Caco-2 (cell line): ENCODE measurements around the gene MZT2A. TPM values are rescaled to one million over a fixed set of nuclear protein-coding genes. Genes with fewer than 3 reads are reported as not detected.
"Not testable (repeated sequence)": the region's sequence is repeated elsewhere in the genome, so short reads cannot be mapped to it uniquely, and the experiment has no call there.

Experiments
- BruUV-seq: library from RNA; stranded (reverse); fragments of 400-500 nt; replicated peaks from 2 replicates; lab custom pipeline; 2021; lab: Mats Ljungman, UMichigan
- CTCF ChIA-PET: fragments of 300-600 bp; sonication (Branson Sonifier 250); formaldehyde crosslinking; loops from one replicate; lab custom pipeline; 2022; ENCODE audit warnings: antibody characterized with exemption; lab: Charles Lee
- POLR2A ChIA-PET: fragments of 300-600 bp; sonication (Branson Sonifier 250); formaldehyde crosslinking; loops from one replicate; lab custom pipeline; 2022; ENCODE audit warnings: antibody characterized with exemption; lab: Charles Lee
- DNase-seq, 2 experiments: peaks; one replicate each; pipeline versions ENCODE4 v3.0.0 to v3.0.0-alpha.2; 2020 to 2022
- H3K27me3 ChIP-seq: replicated peaks from 2 replicates; pipeline ENCODE4 v1.6.0; 2011; ENCODE audit warnings: low read length; ENCODE audit not compliant: control insufficient read depth, insufficient read depth
- H3K36me3 ChIP-seq: 2 replicates; pipeline ENCODE4 v1.5.1; 2011; ENCODE audit warnings: low read length; ENCODE audit not compliant: control insufficient read depth, insufficient read depth
- H3K4me1 ChIP-seq: fragments of 250-450 bp; sonication (Bioruptor Pico); 2 replicates; pipeline ENCODE4 v1.5.1; 2020; ENCODE audit warnings: mild to moderate bottlenecking
- H3K4me3 ChIP-seq: 2 replicates; pipeline ENCODE4 v1.5.1; 2011; ENCODE audit warnings: low read depth, mild to moderate bottlenecking, control low read depth, low read length
- H3K9me3 ChIP-seq: fragments of 250-450 bp; sonication (Bioruptor Pico); 2 replicates; pipeline ENCODE4 v1.5.1; 2020; ENCODE audit warnings: mild to moderate bottlenecking, moderate library complexity
- H3K27ac Mint-ChIP-seq: one replicate; pipeline ENCODE4 v1.8.0; 2022; ENCODE audit warnings: mixed read lengths; ENCODE audit not compliant: unreplicated experiment
- H3K27me3 Mint-ChIP-seq: one replicate; pipeline ENCODE4 v1.8.0; 2022; ENCODE audit warnings: mixed read lengths; ENCODE audit not compliant: insufficient read depth, unreplicated experiment
- H3K36me3 Mint-ChIP-seq: one replicate; pipeline ENCODE4 v1.8.0; 2022; ENCODE audit warnings: mild to moderate bottlenecking, mixed read lengths; ENCODE audit not compliant: insufficient read depth, unreplicated experiment
- H3K4me1 Mint-ChIP-seq: one replicate; pipeline ENCODE4 v1.8.0; 2022; ENCODE audit warnings: low read depth, mixed read lengths; ENCODE audit not compliant: unreplicated experiment
- H3K4me3 Mint-ChIP-seq: one replicate; pipeline ENCODE4 v1.8.0; 2022; ENCODE audit warnings: mild to moderate bottlenecking, moderate library complexity, mixed read lengths; ENCODE audit not compliant: unreplicated experiment
- H3K9me3 Mint-ChIP-seq: one replicate; pipeline ENCODE4 v1.8.0; 2022; ENCODE audit warnings: mixed read lengths; ENCODE audit not compliant: unreplicated experiment
- intact Hi-C: fragments of 100-400 bp; cut with micrococcal nuclease; formaldehyde crosslinking; loops from one replicate; pipeline ENCODE4 v1.10.0; 2022; ENCODE audit not compliant: unreplicated experiment
- total RNA-seq: library from RNA; stranded (reverse); gene quantifications from 2 replicates; pipeline ENCODE4 v1.2.3, GENCODE V29; 2022

The MZT2A gene
- total RNA-seq, 1 experiment from 2014 or later: 275 TPM

DNA sequence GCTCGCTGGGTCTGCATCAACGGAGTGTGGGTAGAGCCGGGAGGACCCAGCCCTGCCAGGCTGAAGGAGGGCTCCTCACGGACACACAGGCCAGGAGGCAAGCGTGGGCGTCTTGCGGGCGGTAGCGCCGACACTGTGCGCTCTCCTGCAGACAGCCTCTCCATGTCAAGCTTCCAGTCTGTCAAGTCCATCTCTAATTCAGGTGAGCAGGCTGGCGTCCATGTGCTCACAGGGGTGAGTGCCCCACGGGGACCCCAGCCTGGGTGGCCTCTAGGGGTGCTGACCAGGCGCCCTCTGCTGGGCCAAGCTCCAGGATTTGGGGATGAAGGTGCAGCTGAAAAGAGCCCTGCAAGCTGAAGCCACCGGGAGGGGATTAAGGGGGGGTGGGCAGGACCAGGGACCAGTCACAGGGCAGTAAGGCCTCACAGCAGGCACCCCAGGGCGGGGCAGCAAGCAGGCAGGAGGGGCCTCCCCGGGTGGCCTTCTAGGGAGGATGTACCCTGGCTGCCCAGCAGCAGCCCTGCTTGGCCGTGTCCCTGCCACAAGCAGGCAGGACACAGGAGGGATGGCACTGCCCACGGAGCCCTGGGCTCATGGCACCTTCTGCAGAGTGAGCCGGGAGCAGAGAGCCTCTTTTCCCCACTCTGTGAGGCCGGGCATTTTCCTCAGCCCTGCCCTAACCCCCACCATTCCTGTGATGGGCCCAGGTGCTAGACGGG lies 38.6 kb upstream of the MZT2A start:
- H3K9me3 Mint-ChIP-seq, H3K36me3 ChIP-seq, H3K27me3 Mint-ChIP-seq, H3K27ac Mint-ChIP-seq, H3K27me3 ChIP-seq, H3K36me3 Mint-ChIP-seq, BruUV-seq, POLR2A ChIA-PET, H3K4me3 Mint-ChIP-seq, intact Hi-C loops, H3K4me1 ChIP-seq, H3K4me1 Mint-ChIP-seq, H3K4me3 ChIP-seq, H3K9me3 ChIP-seq: not testable (repeated sequence)
- CTCF ChIA-PET: interaction anchor here (0.7 kb wide), 1 partner anchor 25 kb away, joined by 4 read pairs; no protein-coding TSS in a partner anchor
- DNase-seq: peak in 1 of 2 experiments; percentile 23

- POLR2A ChIA-PET, H3K27ac Mint-ChIP-seq, H3K4me3 Mint-ChIP-seq, H3K36me3 Mint-ChIP-seq, H3K9me3 Mint-ChIP-seq, BruUV-seq, H3K4me1 Mint-ChIP-seq, H3K4me1 ChIP-seq, DNase-seq, H3K27me3 ChIP-seq, H3K27me3 Mint-ChIP-seq, H3K36me3 ChIP-seq, H3K4me3 ChIP-seq, H3K9me3 ChIP-seq, CTCF ChIA-PET: not testable (repeated sequence)
- intact Hi-C loops: loop anchor here (10.0 kb wide), 1 partner anchor 375 kb away; no protein-coding TSS in a partner anchor
Measured at GRCh38 chr2:131529864-131530445, 37.8 kb upstream of the MZT2A start.

DNA sequence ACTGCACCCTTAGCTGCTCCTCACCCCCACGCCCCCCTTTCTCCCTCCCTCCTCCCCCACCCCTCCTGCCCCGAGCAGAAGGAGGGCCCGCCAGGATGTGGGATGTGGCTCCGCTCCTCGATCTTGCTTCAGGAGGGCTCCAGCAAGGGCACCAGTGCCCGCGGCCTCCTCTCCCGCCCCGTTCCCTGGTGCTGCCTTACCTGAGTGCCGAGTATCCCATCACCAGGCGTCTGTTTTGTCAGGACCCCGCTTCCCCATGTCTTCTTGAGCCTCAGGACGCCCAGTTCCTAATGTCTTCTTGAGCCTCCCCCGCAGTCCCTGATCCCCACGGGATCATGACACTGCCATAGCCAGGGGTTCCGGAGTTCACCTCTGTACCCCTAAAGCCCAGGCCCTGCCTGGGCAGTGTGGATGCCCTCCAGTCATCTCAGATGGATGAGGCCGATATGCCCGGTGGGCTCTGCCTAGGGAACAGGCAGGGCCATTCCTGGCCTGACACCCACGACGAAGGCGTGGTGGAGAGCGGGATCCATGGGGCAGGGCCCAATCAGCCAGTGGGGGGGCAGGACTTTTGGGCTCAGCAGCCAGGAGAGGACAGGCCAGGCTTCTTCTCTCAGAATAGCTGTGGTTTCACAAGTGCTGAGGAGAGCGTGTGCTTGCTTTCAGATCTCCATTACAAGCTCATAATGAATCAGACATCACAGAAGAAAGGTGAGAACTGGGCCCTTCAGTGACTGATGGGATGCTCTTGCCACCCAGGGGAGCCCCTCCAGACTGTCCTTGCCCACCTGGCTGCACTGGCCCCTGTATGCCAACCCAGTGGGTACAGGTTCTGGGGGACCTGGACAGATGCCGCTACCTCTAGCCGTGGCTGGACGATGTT lies 37.0 kb upstream of the MZT2A start:
- H3K4me1 ChIP-seq, CTCF ChIA-PET, H3K27me3 Mint-ChIP-seq, H3K27ac Mint-ChIP-seq, H3K36me3 ChIP-seq, H3K9me3 ChIP-seq, H3K4me3 Mint-ChIP-seq, H3K36me3 Mint-ChIP-seq, BruUV-seq, H3K27me3 ChIP-seq, H3K4me3 ChIP-seq, H3K9me3 Mint-ChIP-seq, POLR2A ChIA-PET, H3K4me1 Mint-ChIP-seq, DNase-seq: not testable (repeated sequence)
- intact Hi-C loops: loop anchor here (10.0 kb wide), 1 partner anchor 374 kb away; no protein-coding TSS in a partner anchor

DNA sequence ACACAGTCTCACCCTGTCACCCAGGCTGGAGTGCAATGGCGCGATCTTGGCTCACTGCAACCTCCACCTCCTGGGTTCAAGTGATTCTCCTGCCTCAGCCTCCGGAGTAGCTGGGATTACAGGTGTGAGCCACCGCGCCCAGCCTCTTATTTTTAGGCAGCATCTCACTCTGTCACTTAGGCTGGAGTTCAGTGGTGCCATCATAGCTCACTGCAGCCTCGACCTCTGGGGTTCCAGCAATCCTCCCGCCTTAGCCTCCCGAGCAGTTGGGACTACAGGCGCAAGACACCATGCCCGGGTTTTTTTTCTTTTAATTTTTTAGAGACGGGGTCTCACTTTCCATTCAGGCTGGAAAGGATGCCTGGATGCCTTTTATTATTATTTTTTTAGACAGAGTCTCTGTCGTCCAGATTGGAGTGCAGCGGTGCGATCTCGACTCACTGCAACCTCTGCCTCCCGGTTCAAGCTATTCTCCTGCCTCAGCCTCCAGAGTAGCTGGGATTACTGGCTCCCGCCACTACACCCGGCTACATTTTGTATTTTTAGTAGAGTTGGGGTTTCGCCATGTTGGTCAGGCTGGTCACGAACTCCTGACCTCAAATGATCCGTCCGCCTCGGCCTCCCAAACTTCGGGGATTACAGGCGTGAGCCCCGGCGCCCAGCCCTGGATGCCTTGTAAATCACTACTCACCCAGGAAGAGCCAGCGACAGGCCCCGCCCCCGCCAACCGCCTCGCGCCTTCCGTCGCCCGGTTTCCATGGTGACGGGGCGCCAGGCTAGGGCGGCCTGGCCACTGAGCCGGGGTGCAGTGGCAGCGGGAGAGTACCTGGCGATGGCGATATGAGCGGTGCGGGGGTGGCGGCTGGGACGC lies 35.2 kb upstream of the MZT2A start, which contains the start of gene CCDC74A:
Gene CCDC74A (plus strand): TSS at position 758 of the 871 bp plus-strand sequence. CDS start 83 bp downstream, at position 841.
- H3K27me3 ChIP-seq, H3K36me3 Mint-ChIP-seq, H3K4me1 ChIP-seq, H3K9me3 Mint-ChIP-seq, POLR2A ChIA-PET, CTCF ChIA-PET, H3K27me3 Mint-ChIP-seq, H3K36me3 ChIP-seq, H3K9me3 ChIP-seq, H3K4me1 Mint-ChIP-seq, BruUV-seq: not testable (repeated sequence)
- intact Hi-C loops: loop anchor here (10.0 kb wide), 1 partner anchor 373 kb away; no protein-coding TSS in a partner anchor
- DNase-seq: peak; percentile 79
- H3K4me3 Mint-ChIP-seq: peak within 1 kb of the TSS; percentile 75
- peak within 1 kb of the TSS; percentile 41 for H3K4me3 ChIP-seq
- peak within 1 kb of the TSS; percentile 49 for H3K27ac Mint-ChIP-seq

DNA sequence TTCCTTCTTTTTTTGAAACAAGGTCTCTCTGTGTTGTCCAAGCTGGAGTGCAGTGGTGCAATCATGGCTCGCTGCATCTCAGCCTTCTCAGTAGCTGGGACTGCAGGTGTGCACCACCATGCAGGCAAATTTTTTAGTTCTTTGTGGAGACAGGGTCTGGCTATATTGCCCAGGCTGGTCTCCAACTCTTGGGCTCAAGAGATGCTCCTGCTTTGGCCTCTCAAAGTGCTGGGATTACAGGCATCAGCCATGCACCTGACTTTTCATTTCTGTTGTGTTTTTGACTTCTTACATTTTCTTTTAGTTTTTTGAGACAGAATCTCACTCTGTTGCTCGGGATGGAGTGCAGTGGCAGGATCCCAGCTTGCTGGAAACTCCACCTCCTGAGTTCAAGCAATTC lies 33.1 kb upstream of the MZT2A start:
- H3K4me1 ChIP-seq, POLR2A ChIA-PET, DNase-seq, H3K4me3 Mint-ChIP-seq, H3K9me3 ChIP-seq, H3K9me3 Mint-ChIP-seq, CTCF ChIA-PET, H3K27ac Mint-ChIP-seq, H3K36me3 ChIP-seq, H3K4me1 Mint-ChIP-seq, BruUV-seq, H3K4me3 ChIP-seq, H3K27me3 ChIP-seq, H3K27me3 Mint-ChIP-seq: not testable (repeated sequence)
- peaks cover 12% of the 10 kb centered on the region for H3K36me3 Mint-ChIP-seq
- intact Hi-C loops: loop anchor here (10.0 kb wide), 1 partner anchor 370 kb away; no protein-coding TSS in a partner anchor
